ENCODE results near the gene FAM81B. TPM values are rescaled to one million over a fixed set of nuclear protein-coding genes. Genes with fewer than 3 reads are reported as not detected.
"Not testable (repeated sequence)": the region's sequence is repeated elsewhere in the genome, so short reads cannot be mapped to it uniquely, and the experiment has no call there.

FAM81B gene
- total RNA-seq, 1 donor from 2014 or later: not detected

- H3K36me3 Mint-ChIP-seq (ENCODE audit: low read depth): no peaks in the 10 kb centered on the region
These were observed 32.8 kb upstream of the FAM81B start for GRCh38 chr5:95358320-95358719.

DNA sequence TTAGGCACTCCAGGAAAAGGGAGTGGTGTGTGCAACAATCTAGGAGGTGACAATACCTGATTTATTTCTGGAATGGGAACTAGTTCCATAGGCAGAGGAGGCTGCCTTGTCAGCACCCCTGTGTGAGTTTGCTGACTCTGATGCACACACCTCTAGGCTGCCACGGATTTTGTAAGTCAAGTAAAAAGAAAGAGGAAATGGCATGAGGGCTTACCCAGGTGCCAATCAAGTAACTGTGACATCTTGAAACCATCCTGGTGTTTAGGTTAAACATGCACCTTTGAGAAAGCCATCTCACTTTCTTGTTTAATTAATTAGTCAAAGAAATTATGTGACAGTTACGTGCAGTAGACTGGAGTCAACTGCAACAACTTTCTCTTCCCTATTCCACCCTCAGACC, 32.3 kb upstream of the FAM81B start:
- H3K27me3 Mint-ChIP-seq (ENCODE audit: low read depth): peaks cover 5% of the 10 kb centered on the region
- peaks cover 9% of the 10 kb centered on the region for H3K9me3 Mint-ChIP-seq
- DNase-seq (ENCODE audit: low read depth, low spot score): no peak
- TF ChIP-seq, protein P1, sequence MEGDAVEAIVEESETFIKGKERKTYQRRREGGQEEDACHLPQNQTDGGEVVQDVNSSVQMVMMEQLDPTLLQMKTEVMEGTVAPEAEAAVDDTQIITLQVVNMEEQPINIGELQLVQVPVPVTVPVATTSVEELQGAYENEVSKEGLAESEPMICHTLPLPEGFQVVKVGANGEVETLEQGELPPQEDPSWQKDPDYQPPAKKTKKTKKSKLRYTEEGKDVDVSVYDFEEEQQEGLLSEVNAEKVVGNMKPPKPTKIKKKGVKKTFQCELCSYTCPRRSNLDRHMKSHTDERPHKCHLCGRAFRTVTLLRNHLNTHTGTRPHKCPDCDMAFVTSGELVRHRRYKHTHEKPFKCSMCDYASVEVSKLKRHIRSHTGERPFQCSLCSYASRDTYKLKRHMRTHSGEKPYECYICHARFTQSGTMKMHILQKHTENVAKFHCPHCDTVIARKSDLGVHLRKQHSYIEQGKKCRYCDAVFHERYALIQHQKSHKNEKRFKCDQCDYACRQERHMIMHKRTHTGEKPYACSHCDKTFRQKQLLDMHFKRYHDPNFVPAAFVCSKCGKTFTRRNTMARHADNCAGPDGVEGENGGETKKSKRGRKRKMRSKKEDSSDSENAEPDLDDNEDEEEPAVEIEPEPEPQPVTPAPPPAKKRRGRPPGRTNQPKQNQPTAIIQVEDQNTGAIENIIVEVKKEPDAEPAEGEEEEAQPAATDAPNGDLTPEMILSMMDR (conservative IDR thresholded peaks at IDR 0.05): no peak
- H3K27ac Mint-ChIP-seq (ENCODE audit: unreplicated experiment): no peak overlapping the region
- no peaks in the 10 kb centered on the region for H3K36me3 Mint-ChIP-seq (ENCODE audit: low read depth)
- H3K4me3 Mint-ChIP-seq: no peak overlapping the region
- no peaks in the 10 kb centered on the region for H3K4me1 Mint-ChIP-seq

More at GRCh38 chr5:95358320-95358719, 32.8 kb upstream of the FAM81B start:
- H3K27me3 Mint-ChIP-seq (ENCODE audit: low read depth): peaks cover 5% of the 10 kb centered on the region
- DNase-seq (ENCODE audit: low read depth, low spot score): no peak
- TF ChIP-seq, protein P1 (conservative IDR thresholded peaks at IDR 0.05): no peak
- H3K27ac Mint-ChIP-seq (ENCODE audit: unreplicated experiment): no peak overlapping the region
- no peak overlapping the region for H3K4me3 Mint-ChIP-seq
- H3K9me3 Mint-ChIP-seq: peaks cover 5% of the 10 kb centered on the region
- no peaks in the 10 kb centered on the region for H3K4me1 Mint-ChIP-seq

DNA sequence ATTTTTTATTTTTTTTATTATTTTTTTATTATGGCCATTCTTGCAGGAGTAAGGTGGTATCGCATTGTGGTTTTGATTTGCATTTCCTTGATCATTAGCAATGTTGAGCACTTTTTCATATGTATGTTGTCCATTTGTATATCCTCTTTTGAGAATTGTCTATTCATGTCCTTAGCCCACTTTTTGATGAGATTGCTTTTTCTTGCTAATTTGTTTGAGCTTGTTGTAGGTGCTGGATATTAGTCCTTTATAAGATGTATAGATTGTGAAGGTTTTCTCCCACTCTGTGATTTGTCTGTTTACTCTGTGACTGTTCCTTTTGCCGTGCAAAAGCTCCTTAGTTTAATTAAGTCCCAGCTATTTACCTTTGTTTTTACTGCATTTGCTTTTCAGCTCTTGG, 30.5 kb upstream of the FAM81B start:
- not testable (repeated sequence) for H3K27ac Mint-ChIP-seq (ENCODE audit: unreplicated experiment); DNase-seq (ENCODE audit: low read depth, low spot score); H3K36me3 Mint-ChIP-seq (ENCODE audit: low read depth); H3K4me3 Mint-ChIP-seq; H3K4me1 Mint-ChIP-seq; H3K27me3 Mint-ChIP-seq (ENCODE audit: low read depth)
- H3K9me3 Mint-ChIP-seq: peaks cover 18% of the 10 kb centered on the region

GRCh38 chr5:95365302-95366095, 25.7 kb upstream of the FAM81B start:
- H3K27ac Mint-ChIP-seq (ENCODE audit: unreplicated experiment): no peak overlapping the region

DNA sequence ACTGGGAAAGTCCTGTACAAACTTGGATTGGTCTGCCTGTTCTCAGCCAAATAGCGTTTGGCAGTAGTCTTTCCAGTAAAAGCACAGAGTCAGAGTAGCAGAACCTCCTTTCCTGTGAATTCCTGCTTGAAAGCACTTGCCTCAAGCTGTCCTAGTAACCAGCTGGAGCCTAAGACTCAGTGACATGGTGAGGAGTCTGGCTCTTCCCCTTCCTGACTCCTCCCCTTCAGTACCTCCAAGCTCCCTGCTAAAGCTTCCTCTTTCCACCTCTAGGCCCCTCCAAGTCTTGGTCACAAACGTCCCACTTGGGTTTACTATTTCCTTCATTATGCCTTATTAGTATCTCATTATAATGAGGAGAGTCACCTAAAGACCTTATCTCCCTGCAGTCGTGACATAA, 21.4 kb upstream of the FAM81B start:
- TF ChIP-seq, protein P1 (conservative IDR thresholded peaks at IDR 0.05): no peak
- Mint-ChIP-seq H3K36me3 (ENCODE audit: low read depth) (no peaks in the 10 kb centered on the region), H3K4me3 (no peak overlapping the region), H3K4me1 (no peaks in the 10 kb centered on the region), H3K27ac (ENCODE audit: unreplicated experiment) (no peak overlapping the region), H3K27me3 (ENCODE audit: low read depth) (peaks cover 3% of the 10 kb centered on the region), H3K9me3 (peaks cover 5% of the 10 kb centered on the region)
- DNase-seq (ENCODE audit: low read depth, low spot score): no peak

More at GRCh38 chr5:95365302-95366095, 25.7 kb upstream of the FAM81B start:
- TF ChIP-seq, protein P1 (conservative IDR thresholded peaks at IDR 0.05): no peak
- Mint-ChIP-seq H3K4me1 (no peaks in the 10 kb centered on the region), H3K27me3 (ENCODE audit: low read depth) (no peaks in the 10 kb centered on the region), H3K4me3 (no peak overlapping the region), H3K36me3 (ENCODE audit: low read depth) (no peaks in the 10 kb centered on the region), H3K9me3 (peaks cover 18% of the 10 kb centered on the region)
- DNase-seq (ENCODE audit: low read depth, low spot score): no peak

DNA sequence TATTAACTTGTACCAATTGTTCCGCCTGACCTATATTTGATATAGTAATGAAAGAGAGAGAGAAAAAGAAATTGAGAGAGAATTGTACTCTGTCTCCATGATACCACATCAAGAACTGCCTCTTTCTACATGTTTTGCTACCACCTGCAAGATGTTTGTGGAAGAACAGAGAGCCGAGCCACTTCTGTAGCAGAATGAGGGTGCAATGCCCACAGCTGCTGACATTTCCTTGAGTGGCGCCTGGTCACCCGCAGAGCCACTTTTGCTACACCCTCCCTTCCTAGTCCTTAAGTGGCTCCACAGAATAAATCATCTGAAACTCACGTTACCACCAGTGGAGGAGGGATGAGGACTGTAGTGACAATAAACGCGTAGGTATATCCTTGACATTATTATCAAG, 17.1 kb upstream of the FAM81B start:
- TF ChIP-seq, protein P1 (conservative IDR thresholded peaks at IDR 0.05): no peak
- Mint-ChIP-seq H3K27me3 (ENCODE audit: low read depth) (peaks cover 3% of the 10 kb centered on the region), H3K9me3 (no peaks in the 10 kb centered on the region), H3K27ac (ENCODE audit: unreplicated experiment) (no peak overlapping the region), H3K4me1 (no peaks in the 10 kb centered on the region), H3K4me3 (no peak overlapping the region), H3K36me3 (ENCODE audit: low read depth) (no peaks in the 10 kb centered on the region)
- DNase-seq (ENCODE audit: low read depth, low spot score): no peak

All from neural crest cell (in vitro differentiated cells).